Ishikawa (cell line): Measurements from ENCODE around the gene C7.
A peak's percentile ranks its signal among the peaks of the same experiment; 100 is the strongest.

ENCODE experiments used
- CEBPB ChIP-seq: IDR thresholded peaks from 2 replicates; pipeline ENCODE4 v1.6.1; 2012
- CREB1 ChIP-seq: IDR thresholded peaks from 2 replicates; pipeline ENCODE4 v1.6.1; 2012; ENCODE audit warnings: low read depth
- EGR1 ChIP-seq: IDR thresholded peaks from 2 replicates; pipeline ENCODE4 v1.6.1; 2012
- EP300 ChIP-seq: IDR thresholded peaks from 2 replicates; pipeline ENCODE4 v1.6.1; 2012; ENCODE audit warnings: borderline replicate concordance
- FOXM1 ChIP-seq: IDR thresholded peaks from 2 replicates; pipeline ENCODE4 v1.6.1; 2012; ENCODE audit warnings: low read depth, borderline replicate concordance
- NFIC ChIP-seq: IDR thresholded peaks from 2 replicates; pipeline ENCODE4 v1.6.1; 2012
- RAD21 ChIP-seq: IDR thresholded peaks from 2 replicates; pipeline ENCODE4 v1.6.1; 2012; ENCODE audit warnings: low read depth
- REST ChIP-seq: IDR thresholded peaks from 2 replicates; pipeline ENCODE4 v1.6.1; 2012; ENCODE audit warnings: low read depth, mild to moderate bottlenecking
- TAF1 ChIP-seq: IDR thresholded peaks from 2 replicates; pipeline ENCODE4 v1.6.1; 2012; ENCODE audit warnings: low read depth, mild to moderate bottlenecking
- TCF12 ChIP-seq: IDR thresholded peaks from 2 replicates; pipeline ENCODE4 v1.6.1; 2012; ENCODE audit warnings: low read depth
- TEAD4 ChIP-seq: IDR thresholded peaks from 2 replicates; pipeline ENCODE4 v1.6.1; 2012
- USF1 ChIP-seq: IDR thresholded peaks from 2 replicates; pipeline ENCODE4 v1.6.1; 2012
- YY1 ChIP-seq: IDR thresholded peaks from 2 replicates; pipeline ENCODE4 v1.6.1; 2012; ENCODE audit warnings: low read depth
- ZBTB7A ChIP-seq: IDR thresholded peaks from 2 replicates; pipeline ENCODE4 v1.6.1; 2012; ENCODE audit warnings: low read depth
- TF ChIP-seq, protein P1 (sequence below): IDR thresholded peaks from 2 replicates; pipeline ENCODE4 v1.6.1; 2012

C7 gene

GRCh38 chr5:40873286-40873880, 35.9 kb upstream of the C7 start:
- TF ChIP-seq EGR1 (no peak), ZBTB7A (no peak), FOXM1 (no peak), REST (no peak), TAF1 (no peak), RAD21 (no peak), TEAD4 (no peak), TCF12 (no peak), CEBPB (no peak), YY1 (no peak), EP300 (no peak), CREB1 (no peak), NFIC (no peak), USF1 (no peak)
- TF ChIP-seq, protein P1, sequence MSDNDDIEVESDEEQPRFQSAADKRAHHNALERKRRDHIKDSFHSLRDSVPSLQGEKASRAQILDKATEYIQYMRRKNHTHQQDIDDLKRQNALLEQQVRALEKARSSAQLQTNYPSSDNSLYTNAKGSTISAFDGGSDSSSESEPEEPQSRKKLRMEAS = no peak

GRCh38 chr5:40875958-40876357, 33.3 kb upstream of the C7 start:
- TF ChIP-seq EGR1 (no peak), RAD21 (no peak), CREB1 (no peak), TAF1 (no peak), EP300 (no peak), CEBPB (no peak), TCF12 (no peak), USF1 (no peak), REST (no peak), NFIC (no peak), FOXM1 (no peak), ZBTB7A (no peak), YY1 (no peak), TEAD4 (no peak)
- TF ChIP-seq, protein P1 = no peak

- TF ChIP-seq, protein P1 = no peak
- TF ChIP-seq USF1 (no peak), FOXM1 (no peak), EGR1 (no peak), CREB1 (no peak)
Observed at GRCh38 chr5:40877371-40877988, 31.8 kb upstream of the C7 start.

DNA sequence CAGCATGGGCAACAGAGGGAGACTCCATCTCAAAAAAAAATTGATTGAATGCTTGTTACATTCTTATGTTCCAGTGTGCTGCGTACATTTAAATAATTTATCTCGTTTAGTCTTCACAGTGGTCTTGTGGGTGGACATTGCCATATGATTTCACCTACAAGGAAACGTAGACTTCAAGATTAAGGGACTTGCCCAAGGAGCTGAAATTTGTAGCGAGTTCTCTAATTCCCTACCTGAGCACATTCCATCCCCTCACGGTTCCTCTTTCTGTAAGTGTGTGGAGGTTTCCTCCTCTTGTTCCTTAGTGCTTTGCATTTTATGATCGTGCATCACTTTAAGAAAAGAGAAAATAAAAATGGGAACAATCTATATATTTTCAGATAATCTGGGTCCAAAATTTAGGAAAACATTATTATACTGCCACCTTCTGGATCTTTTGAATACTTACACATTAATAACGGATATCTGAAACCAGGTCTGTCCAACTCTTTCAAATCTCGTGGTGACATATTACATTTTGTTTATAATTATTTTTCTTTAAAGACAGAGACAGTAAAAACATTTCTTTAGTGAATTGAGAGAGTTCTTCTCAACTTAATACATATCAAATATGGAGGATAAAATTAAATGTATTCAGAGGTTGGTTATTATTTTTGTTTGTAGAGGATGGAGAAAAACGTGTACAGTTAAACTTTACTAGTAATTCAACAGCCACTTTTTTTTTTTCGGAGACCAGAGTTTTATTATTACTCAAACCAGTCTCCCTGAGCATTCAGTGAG, 29.9 kb upstream of the C7 start:
- TF ChIP-seq REST (no peak), CREB1 (no peak), RAD21 (peak; percentile 56)
